Kidney glomerular epithelial cell (primary cell): Measurements from ENCODE around the gene GNL3L.
"Not testable (repeated sequence)": the region's sequence is repeated elsewhere in the genome, so short reads cannot be mapped to it uniquely, and the experiment has no call there.

Experiments used
- DNase-seq: peaks from one replicate; lab custom pipeline; 2025; lab: John Stamatoyannopoulos, UW

GNL3L gene

DNA sequence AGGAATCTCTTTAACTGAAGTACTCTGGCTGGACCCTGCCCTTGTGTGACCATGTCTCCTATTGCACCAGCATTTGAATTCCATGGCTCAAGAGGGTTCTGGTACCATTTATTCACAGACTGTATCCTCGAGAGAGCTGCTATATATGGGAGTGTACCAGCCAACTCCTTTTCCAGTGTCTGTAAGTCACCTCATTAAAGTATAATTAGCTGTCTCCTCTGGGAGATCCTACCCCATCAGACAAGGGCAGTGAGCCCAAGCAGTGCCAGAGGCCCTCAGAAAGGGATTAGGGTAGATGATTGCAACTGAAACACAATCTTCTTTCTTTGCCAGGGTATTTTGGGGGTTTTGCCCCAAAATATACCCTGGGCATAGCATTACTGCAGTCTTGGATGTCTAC lies 31.6 kb downstream of the GNL3L start:
- DNase-seq = no peak

GRCh38 chrX:54564936-54565335 lies 34.9 kb downstream of the GNL3L start:
- DNase-seq = no peak

- no peak for DNase-seq
Observed at GRCh38 chrX:54570332-54570731, 40.3 kb downstream of the GNL3L start.

- DNase-seq = not testable (repeated sequence)
Observed at GRCh38 chrX:54572641-54573040, 42.6 kb downstream of the GNL3L start.

GRCh38 chrX:54597728-54598127 lies 67.7 kb downstream of the GNL3L start:
- no peak for DNase-seq

DNA sequence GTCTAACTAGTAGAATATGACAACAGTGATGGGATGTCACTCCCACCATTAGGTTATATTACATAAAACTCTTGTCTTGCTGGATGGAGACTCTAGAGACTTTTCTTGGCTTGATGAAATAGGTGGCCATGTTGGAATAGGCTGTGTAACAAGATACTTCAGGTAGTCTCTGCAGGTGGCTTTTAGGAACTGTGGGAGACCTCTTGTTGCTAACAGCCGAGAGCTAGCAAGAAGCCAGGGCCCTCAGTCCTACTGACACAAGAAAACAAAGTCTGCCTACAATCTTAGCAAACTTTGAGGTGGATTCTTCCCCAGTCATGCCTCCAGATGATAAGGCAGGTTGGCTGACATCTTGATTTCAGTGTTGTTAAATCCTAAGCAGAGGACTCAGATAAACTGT lies 72.5 kb downstream of the GNL3L start:
- no peak for DNase-seq
